CD8-positive, alpha-beta memory T cell (primary cell): ENCODE data around the gene INPP5A. TPM values are rescaled to one million over a fixed set of nuclear protein-coding genes. Genes with fewer than 3 reads are reported as not detected.

Experiments
- CTCF ChIA-PET: fragments of 350-600 bp; sonication (Branson Sonifier 250); formaldehyde crosslinking; loops from one replicate; lab custom pipeline; 2021; ENCODE audit warnings: antibody characterized with exemption; lab: Charles Lee
- POLR2A ChIA-PET: fragments of 350-600 bp; sonication (Branson Sonifier 250); formaldehyde crosslinking; loops from one replicate; lab custom pipeline; 2021; ENCODE audit warnings: antibody characterized with exemption; lab: Charles Lee
- DNase-seq, 5 donors: peaks; one replicate each; pipeline versions ENCODE4 v3.0.0 to v3.0.0-alpha.2; 2020 to 2022; ENCODE audit warnings: mixed read lengths in 1 of 5
- H3K27ac ChIP-seq: one replicate; pipeline ENCODE4 v1.7.0; 2013; ENCODE audit warnings: low read depth, mild to moderate bottlenecking, low read length, moderate library complexity
- H3K27me3 ChIP-seq: 2 replicates; pipeline ENCODE4 v1.7.0; 2013; ENCODE audit warnings: low read length, mild to moderate bottlenecking; ENCODE audit not compliant: insufficient read depth, poor library complexity, severe bottlenecking
- H3K36me3 ChIP-seq: 2 replicates; pipeline ENCODE4 v1.7.0; 2013; ENCODE audit warnings: mild to moderate bottlenecking, low read length, moderate library complexity; ENCODE audit not compliant: insufficient read depth
- H3K4me1 ChIP-seq: 2 replicates; pipeline ENCODE4 v1.7.0; 2013; ENCODE audit warnings: mild to moderate bottlenecking, low read length, moderate library complexity; ENCODE audit not compliant: insufficient read depth
- H3K4me3 ChIP-seq: 2 replicates; pipeline ENCODE4 v1.7.0; 2013; ENCODE audit warnings: mild to moderate bottlenecking, low read length
- H3K9me3 ChIP-seq: 2 replicates; pipeline ENCODE4 v1.7.0; 2013; ENCODE audit warnings: mild to moderate bottlenecking, low read length
- H3K27ac Mint-ChIP-seq, 8 donors: one replicate each; pipeline ENCODE4 v1.8.0; 2020 to 2021; ENCODE audit warnings: mixed read lengths in 8 of 8, mild to moderate bottlenecking in 6 of 8, inconsistent platforms in 3 of 8, moderate library complexity in 3 of 8
- H3K27me3 Mint-ChIP-seq, 2 donors: one replicate each; pipeline ENCODE4 v1.8.0; 2020 to 2021; ENCODE audit warnings: mixed read lengths in 2 of 2, mild to moderate bottlenecking in 1 of 2, moderate library complexity in 1 of 2
- H3K36me3 Mint-ChIP-seq, 3 donors: one replicate each; pipeline ENCODE4 v1.8.0; 2020 to 2021; ENCODE audit warnings: mixed read lengths in 3 of 3, inconsistent platforms in 1 of 3, mild to moderate bottlenecking in 1 of 3
- H3K4me1 Mint-ChIP-seq, 3 donors: one replicate each; pipeline ENCODE4 v1.8.0; 2020 to 2021; ENCODE audit warnings: mixed read lengths in 3 of 3, inconsistent platforms in 1 of 3, mild to moderate bottlenecking in 1 of 3
- H3K4me3 Mint-ChIP-seq, 7 donors: one replicate each; pipeline ENCODE4 v1.8.0; 2020 to 2021; ENCODE audit warnings: mixed read lengths in 7 of 7, mild to moderate bottlenecking in 6 of 7, moderate library complexity in 4 of 7, inconsistent platforms in 2 of 7
- H3K9me3 Mint-ChIP-seq, 5 donors: one replicate each; pipeline ENCODE4 v1.8.0; 2020 to 2022; ENCODE audit warnings: mixed read lengths in 5 of 5, mild to moderate bottlenecking in 3 of 5, moderate library complexity in 2 of 5, inconsistent platforms in 1 of 5
- polyA plus RNA-seq: library from polyadenylated mRNA; unstranded; fragments of 300-500 nt; fragmentation: Illumina TruSeq; gene quantifications from one replicate; pipeline ENCODE4 v1.2.3, GENCODE V29; 2021
- total RNA-seq, 2 experiments: library from RNA; stranded (reverse); gene quantifications; one replicate each; pipeline ENCODE4 v1.2.3, GENCODE V29; 2021

INPP5A gene
- total and polyA plus RNA-seq, 3 experiments from 2014 or later = 1.1 to 6.1 (median 4.8) TPM

DNA sequence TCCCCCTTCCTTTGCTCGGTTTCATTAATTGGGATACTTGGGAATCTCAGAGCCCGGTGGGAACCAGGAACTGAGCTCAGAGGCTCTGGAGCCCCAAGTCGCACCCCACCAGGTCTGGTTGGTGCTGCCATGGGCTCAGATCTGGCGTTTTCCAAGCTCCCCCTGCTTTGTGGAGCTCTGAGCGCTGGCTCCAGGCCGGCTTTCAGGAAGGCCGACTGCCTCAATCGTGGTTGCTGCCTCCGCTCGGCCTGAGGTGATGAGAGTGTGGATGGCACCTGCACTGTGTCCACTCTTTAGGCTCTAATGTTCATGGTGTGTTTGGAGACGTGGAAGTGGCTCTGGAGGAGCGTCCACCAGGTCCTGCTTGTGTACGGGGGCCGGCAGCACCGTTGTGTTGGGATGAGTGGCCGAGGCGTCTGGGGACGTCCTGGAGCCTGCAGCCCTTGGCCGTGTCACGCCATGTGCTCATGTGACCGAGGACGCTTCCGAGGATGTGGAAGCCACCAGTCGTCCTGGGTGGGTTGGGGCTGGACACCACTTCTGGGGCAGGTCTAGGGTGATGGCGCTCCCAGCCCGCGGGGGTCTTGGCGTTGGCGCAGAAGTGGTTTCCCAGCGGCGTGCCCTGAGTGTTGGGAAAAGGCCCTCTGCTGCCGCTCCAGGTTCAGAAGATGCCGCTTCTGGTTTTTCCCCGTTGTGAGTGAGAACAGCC, 8.2 kb downstream of the INPP5A start:
- no peaks in the 10 kb centered on the region for H3K9me3 Mint-ChIP-seq
- peaks cover 0 to 3% of the 10 kb centered on the region in 2 donors for H3K27me3 Mint-ChIP-seq
- ChIA-PET CTCF (no interaction called here), POLR2A (no interaction called here)
- no peak overlapping the region for H3K27ac Mint-ChIP-seq
- no peaks in the 10 kb centered on the region for H3K36me3 ChIP-seq
- no peaks in the 10 kb centered on the region for H3K9me3 ChIP-seq
- peaks cover 19 to 83% (median 26%) of the 10 kb centered on the region in 3 donors for H3K4me1 Mint-ChIP-seq
- no peak overlapping the region for H3K27ac ChIP-seq
- H3K4me1 ChIP-seq = peaks cover 44% of the 10 kb centered on the region
- H3K4me3 ChIP-seq = no peak overlapping the region
- peak overlapping the region in 5 of 7 donors; percentile 9 to 81 (median 38) for H3K4me3 Mint-ChIP-seq
- H3K27me3 ChIP-seq = no peaks in the 10 kb centered on the region
- peaks cover 0 to 1% (median 0%) of the 10 kb centered on the region in 3 donors for H3K36me3 Mint-ChIP-seq
- DNase-seq = no peak

DNA sequence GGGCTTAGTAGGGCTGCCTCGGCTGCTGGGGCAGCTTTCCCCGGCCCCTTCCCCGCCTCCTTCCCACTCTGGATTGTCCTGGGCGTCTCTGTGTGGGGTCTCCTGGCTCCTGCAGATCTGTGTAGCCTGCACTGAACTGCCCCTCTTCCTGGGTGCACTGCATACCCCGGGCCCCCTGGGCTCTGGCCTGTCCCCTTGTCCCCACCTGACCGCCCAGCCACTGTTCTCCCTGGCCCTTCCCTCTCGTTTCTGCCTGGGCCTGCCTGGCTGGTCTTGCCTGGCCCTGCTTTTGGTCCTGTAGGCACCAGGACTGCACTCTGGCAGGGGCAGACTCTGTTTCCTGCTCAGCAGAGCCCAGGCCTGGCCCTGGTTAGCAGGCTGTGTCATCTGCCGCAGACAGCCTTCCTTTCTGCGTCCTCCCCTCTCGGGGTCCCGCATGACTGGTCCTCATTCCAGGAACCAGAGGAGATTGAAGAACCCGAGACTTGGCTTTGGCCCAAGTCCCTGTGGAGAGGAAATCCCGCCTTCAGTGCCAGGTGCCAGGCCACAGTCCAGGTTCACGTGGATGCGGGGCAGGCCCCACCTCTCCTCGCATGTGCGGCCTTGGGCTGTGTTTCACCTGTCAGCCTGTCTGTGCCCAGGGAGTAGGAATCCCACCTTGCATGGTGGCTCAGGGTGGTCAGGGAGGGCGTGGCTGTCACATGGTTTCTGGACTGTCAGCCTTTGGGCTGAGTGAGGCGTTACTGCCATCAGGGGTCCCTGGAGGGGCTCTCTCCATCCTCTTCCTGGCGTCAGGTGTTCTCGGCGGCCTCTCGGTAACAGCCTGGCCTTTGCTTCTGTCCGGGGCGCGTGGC, 9.2 kb downstream of the INPP5A start:
- peaks cover 0 to 1% (median 0%) of the 10 kb centered on the region in 3 donors for H3K36me3 Mint-ChIP-seq
- H3K4me3 Mint-ChIP-seq = peak overlapping the region in 2 of 7 donors; percentile 9 to 77
- POLR2A ChIA-PET = no interaction called here
- peaks cover 26 to 83% (median 31%) of the 10 kb centered on the region in 3 donors for H3K4me1 Mint-ChIP-seq
- H3K9me3 ChIP-seq = no peaks in the 10 kb centered on the region
- no peak for DNase-seq
- no peaks in the 10 kb centered on the region for H3K9me3 Mint-ChIP-seq
- no peak overlapping the region for H3K27ac Mint-ChIP-seq
- H3K27me3 ChIP-seq = no peaks in the 10 kb centered on the region
- H3K4me3 ChIP-seq = no peak overlapping the region
- no peak overlapping the region for H3K27ac ChIP-seq
- H3K4me1 ChIP-seq = peaks cover 50% of the 10 kb centered on the region
- H3K27me3 Mint-ChIP-seq = peaks cover 0 to 5% of the 10 kb centered on the region in 2 donors
- CTCF ChIA-PET = no interaction called here
- H3K36me3 ChIP-seq = no peaks in the 10 kb centered on the region

DNA sequence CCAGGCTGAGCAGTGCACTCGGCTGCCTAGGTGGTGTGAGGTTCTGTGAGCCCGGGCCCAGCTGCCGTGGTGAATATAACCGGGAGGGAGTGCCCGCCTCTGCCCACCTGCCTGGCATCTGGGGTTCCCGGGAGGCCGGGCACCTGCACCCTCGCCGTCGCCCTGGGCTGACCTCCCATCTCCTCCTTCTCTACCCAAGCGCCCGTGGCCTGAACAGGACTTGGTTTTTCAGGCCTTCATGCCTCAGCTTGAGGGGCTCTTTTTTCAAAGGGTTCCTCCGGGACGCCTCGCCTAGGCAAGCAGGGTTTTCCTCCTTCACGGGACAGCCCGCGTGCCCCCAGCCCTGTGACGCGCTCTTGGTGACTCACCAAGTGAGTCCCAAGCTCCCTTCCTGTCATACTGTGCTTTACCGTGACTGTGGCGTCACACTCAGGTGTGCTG, 9.9 kb downstream of the INPP5A start:
- CTCF ChIA-PET = no interaction called here
- Mint-ChIP-seq H3K27me3 (peaks cover 0 to 5% of the 10 kb centered on the region in 2 donors), H3K9me3 (no peaks in the 10 kb centered on the region), H3K4me1 (peaks cover 28 to 79% (median 33%) of the 10 kb centered on the region in 3 donors), H3K4me3 (peak overlapping the region in 1 of 7 donors; percentile 68), H3K36me3 (peaks cover 0 to 1% (median 0%) of the 10 kb centered on the region in 3 donors), H3K27ac (no peak overlapping the region)
- H3K27ac ChIP-seq = no peak overlapping the region
- no peaks in the 10 kb centered on the region for H3K27me3 ChIP-seq
- H3K4me3 ChIP-seq = no peak overlapping the region
- POLR2A ChIA-PET = no interaction called here
- H3K4me1 ChIP-seq = peaks cover 51% of the 10 kb centered on the region
- peak in 1 of 5 donors; percentile 55 for DNase-seq
- H3K9me3 ChIP-seq = no peaks in the 10 kb centered on the region
- no peaks in the 10 kb centered on the region for H3K36me3 ChIP-seq

DNA sequence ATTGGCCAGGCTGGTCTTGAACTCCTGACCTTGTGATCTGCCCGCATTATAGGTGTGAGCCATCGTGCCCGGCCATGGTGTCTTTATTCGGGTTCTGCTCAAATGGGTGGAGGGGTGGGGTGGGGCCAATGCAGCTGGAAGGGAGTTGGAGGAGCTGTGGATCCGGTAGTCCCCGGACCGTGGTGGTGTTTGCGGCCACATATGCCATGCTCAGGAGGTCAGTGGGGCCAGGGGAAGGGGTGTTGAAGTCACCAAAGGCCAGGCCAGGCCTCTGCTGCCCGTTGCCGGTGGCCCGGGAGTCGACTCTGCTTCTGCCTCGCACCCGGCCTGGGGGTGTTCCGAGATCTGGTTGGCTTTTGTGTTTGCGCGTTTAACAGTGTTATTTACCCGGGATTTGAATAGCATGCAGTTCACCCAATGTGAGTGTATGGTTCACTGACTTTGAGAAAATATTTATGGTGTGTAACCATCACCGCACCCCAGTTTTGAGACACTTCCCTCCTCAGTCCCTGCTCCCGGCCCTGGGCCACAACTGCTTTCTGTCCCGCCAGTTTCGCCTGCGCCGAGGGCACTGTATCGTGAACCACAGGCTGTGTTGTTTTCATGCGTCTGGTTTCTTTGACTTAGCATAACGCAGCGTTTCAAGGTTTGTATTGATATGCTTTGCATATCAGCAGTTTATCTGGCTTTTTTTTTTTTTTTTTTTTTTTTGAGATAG, 10.7 kb downstream of the INPP5A start:
- no peaks in the 10 kb centered on the region for H3K9me3 ChIP-seq
- Mint-ChIP-seq H3K36me3 (peaks cover 0 to 1% (median 0%) of the 10 kb centered on the region in 3 donors), H3K9me3 (no peaks in the 10 kb centered on the region), H3K4me3 (no peak overlapping the region), H3K4me1 (peaks cover 28 to 71% (median 31%) of the 10 kb centered on the region in 3 donors), H3K27ac (no peak overlapping the region), H3K27me3 (peaks cover 0 to 5% of the 10 kb centered on the region in 2 donors)
- POLR2A ChIA-PET = no interaction called here
- H3K27ac ChIP-seq = no peak overlapping the region
- DNase-seq = no peak
- H3K4me1 ChIP-seq = peaks cover 51% of the 10 kb centered on the region
- H3K36me3 ChIP-seq = no peaks in the 10 kb centered on the region
- CTCF ChIA-PET = no interaction called here
- H3K27me3 ChIP-seq = no peaks in the 10 kb centered on the region
- no peak overlapping the region for H3K4me3 ChIP-seq

DNA sequence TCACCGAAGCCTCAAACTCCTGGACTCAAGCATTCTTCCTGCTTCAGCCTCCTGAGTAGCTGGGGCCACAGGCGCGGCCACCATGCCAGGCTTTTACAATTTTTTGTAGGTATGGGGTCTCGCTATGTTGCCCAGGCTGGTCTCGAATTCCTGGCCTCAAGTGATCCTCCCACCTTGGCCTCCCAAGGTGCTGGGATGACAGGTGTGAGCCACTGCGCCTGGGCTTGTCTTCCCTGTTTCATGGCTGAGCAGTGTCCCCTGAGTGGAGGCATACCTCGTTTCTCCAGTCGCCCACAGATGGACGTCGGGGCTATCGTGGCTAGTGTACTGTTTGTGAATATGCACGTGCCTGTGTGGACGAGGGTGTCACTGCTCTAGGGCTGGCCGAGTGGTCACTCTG, 11.3 kb downstream of the INPP5A start:
- H3K9me3 ChIP-seq = no peaks in the 10 kb centered on the region
- peak overlapping the region in 1 of 7 donors; percentile 30 for H3K4me3 Mint-ChIP-seq
- no peak overlapping the region for H3K4me3 ChIP-seq
- POLR2A ChIA-PET = no interaction called here
- H3K27me3 ChIP-seq = no peaks in the 10 kb centered on the region
- no peaks in the 10 kb centered on the region for H3K9me3 Mint-ChIP-seq
- H3K4me1 ChIP-seq = peaks cover 48% of the 10 kb centered on the region
- H3K4me1 Mint-ChIP-seq = peaks cover 27 to 67% (median 29%) of the 10 kb centered on the region in 3 donors
- H3K36me3 Mint-ChIP-seq = peaks cover 0 to 1% (median 0%) of the 10 kb centered on the region in 3 donors
- DNase-seq = no peak
- H3K36me3 ChIP-seq = no peaks in the 10 kb centered on the region
- H3K27ac Mint-ChIP-seq = no peak overlapping the region
- H3K27me3 Mint-ChIP-seq = peaks cover 0 to 5% of the 10 kb centered on the region in 2 donors
- no peak overlapping the region for H3K27ac ChIP-seq
- CTCF ChIA-PET = interaction anchor here (1.3 kb wide), 1 partner anchor 102 kb away, joined by 3 read pairs; no protein-coding TSS in a partner anchor

DNA sequence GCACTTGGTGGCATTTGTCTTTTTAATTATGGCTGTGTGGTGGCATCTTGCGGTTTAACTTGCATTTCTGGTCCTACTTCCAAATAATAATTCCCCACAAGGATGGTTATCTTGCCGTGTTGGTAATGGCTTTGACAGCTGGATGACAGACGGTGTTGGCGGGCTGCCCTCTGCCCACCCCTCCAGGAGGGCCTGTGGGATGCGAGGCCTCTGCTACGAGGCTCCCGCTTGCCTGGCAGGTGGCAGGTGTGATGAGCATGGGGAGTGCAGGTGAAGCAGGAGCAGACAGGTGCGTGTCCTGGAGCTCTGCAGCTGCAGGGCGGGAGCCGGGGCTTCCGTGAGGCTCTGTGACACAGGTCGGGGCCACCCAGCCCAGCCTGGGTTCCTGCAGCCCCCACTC, 11.8 kb downstream of the INPP5A start:
- Histone ChIP-seq H3K27ac (no peak overlapping the region), H3K36me3 (no peaks in the 10 kb centered on the region), H3K27me3 (no peaks in the 10 kb centered on the region), H3K9me3 (no peaks in the 10 kb centered on the region), H3K4me1 (peaks cover 50% of the 10 kb centered on the region), H3K4me3 (no peak overlapping the region)
- Mint-ChIP-seq H3K4me3 (peak overlapping the region in 2 of 7 donors; percentile 30 to 61), H3K27ac (no peak overlapping the region), H3K9me3 (no peaks in the 10 kb centered on the region), H3K27me3 (peaks cover 0 to 5% of the 10 kb centered on the region in 2 donors), H3K4me1 (peaks cover 22 to 62% (median 24%) of the 10 kb centered on the region in 3 donors), H3K36me3 (peaks cover 0 to 1% (median 0%) of the 10 kb centered on the region in 3 donors)
- CTCF ChIA-PET = interaction anchor here (1.3 kb wide), 1 partner anchor 102 kb away, joined by 3 read pairs; no protein-coding TSS in a partner anchor
- POLR2A ChIA-PET = no interaction called here
- no peak for DNase-seq

DNA sequence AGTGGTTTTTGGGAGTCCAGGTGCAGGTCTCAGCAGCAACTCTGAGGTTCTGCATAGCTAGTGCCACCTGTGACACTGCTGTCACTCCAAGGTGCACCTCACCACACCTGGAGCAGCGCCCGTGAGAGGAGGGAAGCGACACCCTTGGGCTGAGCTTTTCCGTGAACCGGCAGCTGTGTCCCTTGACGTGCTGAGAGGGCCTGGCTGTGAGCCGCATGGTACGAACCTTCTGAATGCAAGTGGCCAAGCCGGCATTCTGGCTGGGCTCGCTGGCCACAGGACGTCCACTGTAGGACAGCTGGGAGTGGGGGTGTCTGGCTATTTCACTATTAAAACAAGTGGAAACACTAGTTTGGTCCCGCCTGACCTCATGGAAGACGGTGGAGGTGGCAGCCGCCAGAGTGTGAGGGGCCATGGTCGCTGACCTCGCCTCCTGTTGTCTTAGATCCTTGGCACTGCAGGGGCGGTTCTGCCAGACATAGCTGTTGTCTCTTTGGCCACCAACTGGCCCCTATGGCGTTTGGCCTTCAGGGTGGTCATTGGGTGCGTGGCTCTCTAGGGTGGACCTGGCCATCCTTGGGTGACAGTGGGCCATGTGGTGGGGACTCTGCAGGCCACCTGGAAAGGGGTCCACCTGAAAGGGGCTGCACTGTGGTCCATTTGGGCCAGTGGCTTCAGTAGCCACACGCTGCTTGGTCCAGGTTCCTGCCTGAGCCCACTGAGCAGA, 12.9 kb downstream of the INPP5A start:
- no peak for DNase-seq
- Mint-ChIP-seq H3K4me3 (peak overlapping the region in 2 of 7 donors; percentile 71 to 78), H3K36me3 (no peaks in the 10 kb centered on the region), H3K27ac (peak overlapping the region in 3 of 8 donors; percentile 46 to 92 (median 91)), H3K27me3 (peaks cover 0 to 5% of the 10 kb centered on the region in 2 donors), H3K9me3 (no peaks in the 10 kb centered on the region), H3K4me1 (peaks cover 14 to 51% (median 16%) of the 10 kb centered on the region in 3 donors)
- Histone ChIP-seq H3K9me3 (no peaks in the 10 kb centered on the region), H3K27ac (no peak overlapping the region), H3K4me3 (no peak overlapping the region), H3K27me3 (no peaks in the 10 kb centered on the region), H3K4me1 (peaks cover 49% of the 10 kb centered on the region), H3K36me3 (no peaks in the 10 kb centered on the region)
- ChIA-PET POLR2A (no interaction called here), CTCF (interaction anchor here (1.3 to 2.1 kb wide), 4 partner anchors 9 to 21 kb away, joined by 4 to 15 read pairs (median 6); no protein-coding TSS in a partner anchor)
